ENCODE measurements around the gene ADGRD1. TPM values are rescaled to one million over a fixed set of nuclear protein-coding genes. Genes with fewer than 3 reads are reported as not detected.
A peak's percentile ranks its signal among the peaks of the same experiment; 100 is the strongest.

The ADGRD1 gene
- total and polyA plus RNA-seq, 12 donors, result 0.87 to 6.0 (median 1.6) TPM

- no peak overlapping the region for H3K4me3 ChIP-seq
- H3K9me3 ChIP-seq (replicated peaks in 1 of 3), result no peaks in the 10 kb centered on the region
- DNase-seq, result peak in 1 of 7 donors; percentile 62
- H3K27ac ChIP-seq, result no peak overlapping the region
- H3K4me1 ChIP-seq (replicated peaks in 1 of 2), result no peaks in the 10 kb centered on the region
- intact Hi-C loops (cut with DNase I), result no loop called here
- WGBS, 4 donors, result 63 to 65% (median 64%) methylated on average over 15 to 20 of the region's 20 CpGs
- no peaks in the 10 kb centered on the region for H3K36me3 ChIP-seq (replicated peaks in 1 of 2)
- TF ChIP-seq POLR2A (IDR thresholded peaks at IDR 0.05) (no peak), CTCF (IDR thresholded peaks at IDR 0.05) (no peak)
- no peaks in the 10 kb centered on the region for H3K27me3 ChIP-seq
Measured at GRCh38 chr12:131007031-131007739, 53.5 kb downstream of the ADGRD1 start.

GRCh38 chr12:131007740-131008117, 54.0 kb downstream of the ADGRD1 start:
- H3K4me3 ChIP-seq, result no peak overlapping the region
- no peaks in the 10 kb centered on the region for H3K36me3 ChIP-seq (replicated peaks in 1 of 2)
- TF ChIP-seq CTCF (IDR thresholded peaks at IDR 0.05) (no peak), POLR2A (IDR thresholded peaks at IDR 0.05) (no peak)
- no peak for DNase-seq
- H3K9me3 ChIP-seq (replicated peaks in 1 of 3), result no peaks in the 10 kb centered on the region
- H3K4me1 ChIP-seq (replicated peaks in 1 of 2), result no peaks in the 10 kb centered on the region
- WGBS, 4 donors, result 72 to 84% (median 80%) methylated on average over 2 to 3 of the region's 3 CpGs
- H3K27ac ChIP-seq, result no peak overlapping the region
- intact Hi-C loops (cut with DNase I), result no loop called here
- no peaks in the 10 kb centered on the region for H3K27me3 ChIP-seq

- no peak for TF ChIP-seq POLR2A (IDR thresholded peaks at IDR 0.05)
- no peak for TF ChIP-seq CTCF (IDR thresholded peaks at IDR 0.05)
- Histone ChIP-seq H3K4me3 (no peak overlapping the region), H3K36me3 (replicated peaks in 1 of 2) (no peaks in the 10 kb centered on the region), H3K9me3 (replicated peaks in 1 of 3) (no peaks in the 10 kb centered on the region), H3K27me3 (no peaks in the 10 kb centered on the region), H3K27ac (no peak overlapping the region), H3K4me1 (replicated peaks in 1 of 2) (no peaks in the 10 kb centered on the region)
- WGBS, 4 donors, result 76 to 88% (median 85%) methylated on average over 20 to 26 of the region's 26 CpGs
- DNase-seq, result no peak
- intact Hi-C loops (cut with DNase I), result no loop called here
Measured at GRCh38 chr12:131008131-131008912, 54.6 kb downstream of the ADGRD1 start.

DNA sequence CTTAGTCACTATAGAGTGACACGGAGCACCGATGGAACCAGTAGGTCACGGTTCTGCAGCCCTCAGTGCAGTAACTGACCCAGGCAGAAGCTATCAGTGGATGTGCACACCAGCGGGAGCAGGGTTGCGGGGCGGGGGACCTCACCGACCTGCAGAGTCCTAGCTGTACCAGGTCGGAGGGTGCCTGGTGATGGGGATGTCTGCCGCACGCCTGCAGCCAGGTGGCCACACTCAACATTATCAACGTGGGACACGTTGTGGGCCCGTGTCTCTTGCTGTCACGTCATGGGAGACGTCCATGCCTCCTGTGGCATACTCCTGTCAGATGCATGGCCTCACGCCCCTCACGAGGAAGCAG, 55.2 kb downstream of the ADGRD1 start:
- no peaks in the 10 kb centered on the region for H3K4me1 ChIP-seq (replicated peaks in 1 of 2)
- 83 to 91% (median 89%) methylated on average over 10 to 17 of the region's 17 CpGs for WGBS, 4 donors
- H3K36me3 ChIP-seq (replicated peaks in 1 of 2), result no peaks in the 10 kb centered on the region
- no peak for DNase-seq
- H3K27me3 ChIP-seq, result no peaks in the 10 kb centered on the region
- TF ChIP-seq POLR2A (IDR thresholded peaks at IDR 0.05) (no peak), CTCF (IDR thresholded peaks at IDR 0.05) (no peak)
- intact Hi-C loops (cut with DNase I), result no loop called here
- H3K9me3 ChIP-seq (replicated peaks in 1 of 3), result no peaks in the 10 kb centered on the region
- H3K4me3 ChIP-seq, result no peak overlapping the region
- H3K27ac ChIP-seq, result no peak overlapping the region
